IMR-90 (cell line): ENCODE results near the gene NPAS2. TPM values are rescaled to one million over a fixed set of nuclear protein-coding genes. Genes with fewer than 3 reads are reported as not detected.

Experiments used
- ATAC-seq: fragments of 200-7000 bp; cut with Tn5 transposase; 2 replicates; pipeline ENCODE4 v1.9.1; 2020; ENCODE audit warnings: low read depth, mild to moderate bottlenecking, moderate library complexity
- BruUV-seq: library from RNA; stranded (reverse); fragments of 400-500 nt; replicated peaks from 2 replicates; lab custom pipeline; 2021; lab: Mats Ljungman, UMichigan
- CTCF ChIA-PET: fragments of 300-600 bp; formaldehyde crosslinking; extraction: SDS; loops from one replicate; lab custom pipeline; 2021; ENCODE audit warnings: antibody characterized with exemption; lab: Yijun Ruan, JAX
- POLR2A ChIA-PET: fragments of 300-600 bp; sonication (Branson Sonifier 250); formaldehyde crosslinking; loops from one replicate; lab custom pipeline; 2022; ENCODE audit warnings: antibody characterized with exemption; ENCODE audit not compliant: unreplicated experiment; lab: Charles Lee
- DNase-seq: peaks from one replicate; pipeline ENCODE4 v3.0.0; 2013
- H2AFZ ChIP-seq: replicated peaks from 2 replicates; pipeline ENCODE3; 2013; ENCODE audit warnings: low read length, mild to moderate bottlenecking; ENCODE audit not compliant: poor library complexity
- H2AK5ac ChIP-seq: 2 replicates; pipeline ENCODE4 v1.6.1; 2013; ENCODE audit warnings: low read depth, low read length, inconsistent platforms
- H2AK9ac ChIP-seq: replicated peaks from 2 replicates; pipeline ENCODE3; 2013; ENCODE audit warnings: mild to moderate bottlenecking, low read depth, low read length, moderate library complexity; ENCODE audit not compliant: poor library complexity
- H2BK120ac ChIP-seq: 2 replicates; pipeline ENCODE4 v1.6.1; 2013; ENCODE audit warnings: low read depth, low read length, inconsistent platforms
- H2BK15ac ChIP-seq: 3 replicates; pipeline ENCODE4 v1.6.1; 2013; ENCODE audit warnings: low read depth, low read length, inconsistent platforms
- H2BK20ac ChIP-seq: 2 replicates; pipeline ENCODE4 v1.6.1; 2013; ENCODE audit warnings: low read depth, mild to moderate bottlenecking, inconsistent platforms, low read length, moderate library complexity
- H2BK5ac ChIP-seq: 2 replicates; pipeline ENCODE4 v1.6.1; 2013; ENCODE audit warnings: mild to moderate bottlenecking, low read depth, low read length, inconsistent platforms; ENCODE audit not compliant: poor library complexity, severe bottlenecking
- H3K14ac ChIP-seq: replicated peaks from 2 replicates; pipeline ENCODE4 v1.6.1; 2013; ENCODE audit warnings: low read depth, low read length, inconsistent platforms
- H3K18ac ChIP-seq: 2 replicates; pipeline ENCODE4 v1.6.1; 2013; ENCODE audit warnings: low read depth, low read length, control low read depth
- H3K23ac ChIP-seq: 2 replicates; pipeline ENCODE4 v1.6.1; 2013; ENCODE audit warnings: low read depth, low read length, inconsistent platforms
- H3K27ac ChIP-seq: 2 replicates; pipeline ENCODE4 v1.5.1; 2013; ENCODE audit warnings: mild to moderate bottlenecking, control low read depth, low read length; ENCODE audit not compliant: insufficient read depth
- H3K27me3 ChIP-seq: 2 replicates; pipeline ENCODE4 v1.6.1; 2013; ENCODE audit warnings: low read length; ENCODE audit not compliant: control insufficient read depth, insufficient read depth
- H3K36me3 ChIP-seq: 2 replicates; pipeline ENCODE4 v1.6.1; 2013; ENCODE audit warnings: low read length, mixed read lengths; ENCODE audit not compliant: control insufficient read depth, insufficient read depth
- H3K4ac ChIP-seq: 2 replicates; pipeline ENCODE4 v1.6.1; 2013; ENCODE audit warnings: low read depth, low read length, inconsistent platforms
- H3K4me1 ChIP-seq: 2 replicates; pipeline ENCODE4 v1.6.1; 2013; ENCODE audit warnings: low read length, mixed read lengths; ENCODE audit not compliant: control insufficient read depth, insufficient read depth
- H3K4me2 ChIP-seq: 2 replicates; pipeline ENCODE4 v1.6.1; 2013; ENCODE audit warnings: low read depth, mild to moderate bottlenecking, control low read depth, low read length, moderate library complexity
- H3K4me3 ChIP-seq: 2 replicates; pipeline ENCODE4 v1.5.1; 2013; ENCODE audit warnings: low read depth, mild to moderate bottlenecking, control low read depth, low read length, moderate library complexity; ENCODE audit not compliant: insufficient read depth
- H3K56ac ChIP-seq: 2 replicates; pipeline ENCODE4 v1.6.1; 2013; ENCODE audit warnings: low read length, inconsistent platforms; ENCODE audit not compliant: insufficient read depth; ENCODE audit errors: extremely low read depth
- H3K79me1 ChIP-seq, 2 experiments: 2 replicates each; pipeline ENCODE4 v1.6.1; 2013; ENCODE audit warnings: low read length in 2 of 2, inconsistent platforms in 1 of 2, low read depth in 1 of 2
- H3K9ac ChIP-seq: 2 replicates; pipeline ENCODE4 v1.6.1; 2013; ENCODE audit warnings: low read depth, low read length, control low read depth
- H3K9me1 ChIP-seq: 2 replicates; pipeline ENCODE4 v1.6.1; 2013; ENCODE audit warnings: low read length, inconsistent platforms; ENCODE audit not compliant: insufficient read depth
- H3K9me3 ChIP-seq: 2 replicates; pipeline ENCODE4 v1.6.1; 2013; ENCODE audit warnings: low read length; ENCODE audit not compliant: control insufficient read depth, insufficient read depth
- H4K20me1 ChIP-seq: 2 replicates; pipeline ENCODE4 v1.6.1; 2013; ENCODE audit warnings: low read length, inconsistent platforms; ENCODE audit not compliant: insufficient read depth
- H4K5ac ChIP-seq: 2 replicates; pipeline ENCODE4 v1.6.1; 2013; ENCODE audit warnings: mild to moderate bottlenecking, low read depth, low read length, control low read depth
- H4K8ac ChIP-seq, 2 experiments: 2 replicates each; pipeline ENCODE4 v1.6.1; 2013; ENCODE audit warnings: low read depth in 2 of 2, low read length in 2 of 2, control low read depth in 1 of 2, inconsistent platforms in 1 of 2
- H4K91ac ChIP-seq: 2 replicates; pipeline ENCODE4 v1.6.1; 2013; ENCODE audit warnings: low read depth, low read length, inconsistent platforms; ENCODE audit not compliant: insufficient read depth
- CHD1 ChIP-seq: IDR thresholded peaks from 2 replicates; pipeline ENCODE4 v1.6.1; 2012; ENCODE audit warnings: low read depth, low read length, improper control_type of control experiment
- CTCF ChIP-seq: conservative IDR thresholded peaks from 2 replicates; pipeline ENCODE4 v1.5.1; 2012; ENCODE audit warnings: mild to moderate bottlenecking, low read depth, low read length, improper control_type of control experiment
- FOS ChIP-seq: fragments of 150-350 bp; IDR thresholded peaks from 2 replicates; pipeline ENCODE4 v1.6.1; 2016; ENCODE audit warnings: low read depth, low read length
- MAZ ChIP-seq: IDR thresholded peaks from 2 replicates; pipeline ENCODE4 v1.6.1; 2012; ENCODE audit warnings: low read depth, mild to moderate bottlenecking, low read length, improper control_type of control experiment, moderate library complexity, borderline replicate concordance
- NFE2L2 ChIP-seq: fragments of 150-350 bp; IDR thresholded peaks from 2 replicates; pipeline ENCODE4 v1.6.1; 2016; ENCODE audit warnings: low read depth, mild to moderate bottlenecking, low read length
- RFX5 ChIP-seq: IDR thresholded peaks from 2 replicates; pipeline ENCODE4 v1.8.0; 2012; ENCODE audit warnings: low read depth, mild to moderate bottlenecking, low read length, moderate library complexity
- SMC3 ChIP-seq: fragments of 150-350 bp; IDR thresholded peaks from 2 replicates; pipeline ENCODE4 v1.6.1; 2016; ENCODE audit warnings: low read depth, mild to moderate bottlenecking, antibody characterized with exemption, low read length, moderate library complexity
- WGBS, 2 experiments: methylation state at CpG; one replicate each; pipeline versions ENCODE4 v1.1.5 to v1.1.7; 2013; ENCODE audit warnings: missing lambda C conversion rate in 2 of 2; ENCODE audit not compliant: insufficient read length in 1 of 2; ENCODE audit errors: extremely low coverage in 2 of 2; 5-methylcytosine and 5-hydroxymethylcytosine counted together
- dilution Hi-C: fragments of 300-500 bp; cut with HindIII; formaldehyde crosslinking; loops from one replicate; pipeline ENCODE4 v1.14.3; 2018; ENCODE audit warnings: low sequenced_read_pairs; ENCODE audit not compliant: unreplicated experiment
- in situ Hi-C: fragments of 300-500 bp; cut with MboI; formaldehyde crosslinking; loops from 3 replicates; pipeline ENCODE4 v1.14.3; 2019; ENCODE audit warnings: low sequenced_read_pairs, inconsistent platforms, mixed read lengths
- intact Hi-C: fragments of 100-400 bp; cut with micrococcal nuclease; formaldehyde crosslinking; loops from 2 replicates; pipeline ENCODE4 v1.10.0; 2022
- polyA plus RNA-seq, 3 experiments: library from polyadenylated mRNA; depleted of rRNA; stranded (reverse); fragments of >200 nt; gene quantifications; 2 replicates each; pipeline ENCODE4 v1.2.3, GENCODE V29; 2012; ENCODE audit warnings: low replicate concordance in 1 of 3
- total RNA-seq: library from RNA; depleted of rRNA; stranded (reverse); fragments of >200 nt; gene quantifications from 2 replicates; pipeline ENCODE4 v1.2.3, GENCODE V29; 2012

NPAS2 gene
- total and polyA plus RNA-seq, 2 of the 4 experiments (the other 2 are of a cell fraction): 5.2 to 14.8 TPM

- peaks cover 40 to 42% of the 10 kb centered on the region in 2 experiments for H3K79me1 ChIP-seq
- H4K5ac ChIP-seq: no peak overlapping the region
- H3K4me2 ChIP-seq: no peak overlapping the region
- TF ChIP-seq NFE2L2: no peak
- no peak for TF ChIP-seq CHD1
- no peak for TF ChIP-seq SMC3
- no peak for TF ChIP-seq CTCF
- TF ChIP-seq FOS: no peak
- no peak for TF ChIP-seq RFX5
- no peak for TF ChIP-seq MAZ
- no TSS peak for BruUV-seq
- H3K4me3 ChIP-seq: no peak overlapping the region
- no peaks in the 10 kb centered on the region; the same call in 1 of the 2 replicates for H3K9me1 ChIP-seq
- no peak overlapping the region for H4K8ac ChIP-seq
- dilution Hi-C loops (no loop called here), intact Hi-C loops (no loop called here), in situ Hi-C loops (no loop called here)
- no peak overlapping the region for H3K4ac ChIP-seq
- no peaks in the 10 kb centered on the region for H3K9me3 ChIP-seq
- no peak overlapping the region for H3K9ac ChIP-seq
- no peak overlapping the region for H3K56ac ChIP-seq
- no peak overlapping the region for H2AFZ ChIP-seq
- no peak overlapping the region for H2AK9ac ChIP-seq
- H3K4me1 ChIP-seq: peaks cover 3% of the 10 kb centered on the region; the same call in 1 of the 2 replicates
- no peak overlapping the region for H3K27ac ChIP-seq
- H3K14ac ChIP-seq: no peak overlapping the region
- H3K23ac ChIP-seq: no peak overlapping the region
- H3K18ac ChIP-seq: no peak overlapping the region
- H2BK120ac ChIP-seq: no peak overlapping the region
- H4K91ac ChIP-seq: no peak overlapping the region
- ChIA-PET POLR2A (no interaction called here), CTCF (no interaction called here)
- no peaks in the 10 kb centered on the region for H3K36me3 ChIP-seq
- no peak overlapping the region for H2BK5ac ChIP-seq
- H2BK15ac ChIP-seq: no peak overlapping the region
- no peak for DNase-seq
- no peaks in the 10 kb centered on the region for H3K27me3 ChIP-seq
- no peak overlapping the region for H2AK5ac ChIP-seq
- no peak for ATAC-seq
- H4K20me1 ChIP-seq: peaks cover 6% of the 10 kb centered on the region; the same call in 1 of the 2 replicates
- H2BK20ac ChIP-seq: no peak overlapping the region
- WGBS, 2 experiments: no CpG with 5 or more reads among the region's 2 CpGs
Measured at GRCh38 chr2:100846716-100847115, 26.8 kb downstream of the NPAS2 start.
